ENCODE results near the gene TMPRSS9.
"Not testable (repeated sequence)": the region's sequence is repeated elsewhere in the genome, so short reads cannot be mapped to it uniquely, and the experiment has no call there.

The TMPRSS9 gene

DNA sequence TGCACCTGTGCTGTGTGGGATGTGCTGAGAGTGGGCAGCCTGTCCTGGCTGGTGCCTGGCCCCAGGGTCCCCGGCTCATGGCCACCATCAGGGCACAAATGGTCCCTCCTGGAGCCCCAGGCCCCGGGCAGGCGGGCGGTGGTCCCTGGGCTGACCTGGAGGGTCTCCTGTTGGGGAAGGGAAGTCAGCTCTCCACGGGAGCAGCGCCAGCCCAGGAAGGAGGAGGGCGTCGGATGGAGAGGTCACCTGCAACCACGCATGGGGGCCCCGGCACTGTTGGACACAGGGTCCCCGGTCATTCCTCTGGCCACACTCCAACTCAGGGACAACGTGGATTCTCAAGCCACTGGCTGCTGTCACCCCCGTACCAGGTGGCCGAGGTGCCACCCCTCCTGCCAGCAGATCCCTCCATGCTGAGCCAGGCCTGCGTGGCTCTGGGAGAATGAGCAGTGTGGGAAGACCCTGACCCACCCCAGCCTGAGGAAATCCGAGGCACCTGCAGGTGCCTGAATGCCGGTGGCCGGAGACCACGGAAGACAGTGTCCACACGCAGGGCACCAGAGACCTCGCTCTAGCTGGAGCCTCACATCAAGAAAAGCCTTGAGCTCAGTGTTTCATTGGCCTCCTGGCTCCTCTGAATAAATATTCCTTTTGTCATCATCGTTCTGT lies 83.2 kb downstream of the TMPRSS9 start:
- DNase-seq = no peak

DNA sequence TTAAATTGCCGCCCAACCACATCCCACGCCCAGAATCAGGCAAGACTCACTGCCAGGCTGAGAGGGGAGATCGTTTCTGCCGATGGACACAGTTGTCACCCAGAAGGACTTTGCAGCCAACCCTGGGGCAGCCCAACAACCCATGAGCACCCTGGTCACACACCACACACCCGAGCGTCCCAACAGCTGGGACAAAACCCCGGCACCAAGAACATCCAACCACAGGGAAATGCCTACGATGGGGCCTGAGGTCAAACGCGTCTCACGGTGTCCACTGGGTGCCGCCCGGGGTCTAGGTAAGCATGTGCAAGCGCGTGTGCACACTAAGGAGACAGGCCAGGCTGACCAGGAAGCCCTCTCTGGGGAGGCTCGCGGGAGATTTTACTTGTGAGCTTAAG lies 83.7 kb downstream of the TMPRSS9 start:
- DNase-seq = no peak

DNA sequence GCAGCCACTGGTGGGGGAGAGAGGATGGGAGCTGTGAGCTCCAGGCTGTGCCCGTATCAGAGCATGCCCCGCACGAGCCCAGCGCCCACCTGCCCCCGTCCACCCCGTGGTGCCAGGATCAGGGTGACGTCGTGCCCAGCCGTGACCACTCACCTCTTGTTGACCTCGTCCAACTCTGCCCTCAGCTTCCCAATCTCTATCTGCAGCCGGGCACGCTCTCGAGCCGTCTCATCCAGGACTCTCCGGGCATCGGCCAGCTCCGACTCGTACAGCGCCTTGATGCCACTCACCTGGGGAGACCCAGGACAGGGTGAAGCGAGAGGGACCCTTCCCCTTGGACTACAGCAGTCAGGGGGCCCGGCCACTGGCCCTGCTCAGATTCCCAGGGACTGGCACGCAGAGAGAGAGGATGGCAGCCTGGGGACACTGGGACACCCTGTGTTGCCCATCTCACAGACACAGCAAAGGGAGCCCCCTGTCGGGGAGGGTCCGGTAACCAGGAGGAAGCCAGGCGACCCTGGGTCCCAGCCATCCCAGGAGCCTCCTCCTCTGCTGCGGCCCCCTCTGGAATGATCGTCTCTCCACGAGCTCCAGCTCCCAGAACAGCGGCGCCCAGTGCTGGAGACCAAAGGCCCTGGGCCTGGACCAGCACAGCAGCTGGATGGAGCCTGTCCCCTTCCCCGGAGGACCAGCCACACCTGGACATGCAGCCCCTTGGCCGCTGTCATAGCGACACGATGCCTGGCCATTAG lies 84.4 kb downstream of the TMPRSS9 start:
- no peak for DNase-seq

DNA sequence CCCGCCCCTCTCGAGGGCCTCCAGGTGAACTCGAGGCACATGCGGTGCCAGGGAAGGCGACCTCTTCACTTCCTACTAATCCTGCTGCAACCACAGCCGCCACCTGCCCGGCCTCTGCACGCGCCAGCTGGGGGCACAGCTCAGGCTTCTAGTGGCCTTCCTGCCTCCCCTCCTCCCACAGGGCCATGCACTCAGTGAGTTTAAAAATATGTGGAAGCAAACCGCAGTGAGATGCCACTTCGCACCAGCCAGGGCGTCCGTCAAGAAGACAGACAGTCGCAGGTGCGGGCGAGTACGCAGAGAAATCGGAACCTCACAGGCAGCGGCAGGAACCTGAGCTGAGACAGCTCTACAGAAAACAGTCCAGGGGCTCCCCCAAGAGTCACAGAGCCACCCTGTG lies 86.3 kb downstream of the TMPRSS9 start:
- DNase-seq = no peak

GRCh38 chr19:2449019-2449418 lies 89.0 kb downstream of the TMPRSS9 start:
- no peak for DNase-seq

- DNase-seq = no peak
These were observed 91.1 kb downstream of the TMPRSS9 start for GRCh38 chr19:2451138-2451537.

GRCh38 chr19:2451741-2452140 lies 91.7 kb downstream of the TMPRSS9 start:
- DNase-seq = no peak

DNA sequence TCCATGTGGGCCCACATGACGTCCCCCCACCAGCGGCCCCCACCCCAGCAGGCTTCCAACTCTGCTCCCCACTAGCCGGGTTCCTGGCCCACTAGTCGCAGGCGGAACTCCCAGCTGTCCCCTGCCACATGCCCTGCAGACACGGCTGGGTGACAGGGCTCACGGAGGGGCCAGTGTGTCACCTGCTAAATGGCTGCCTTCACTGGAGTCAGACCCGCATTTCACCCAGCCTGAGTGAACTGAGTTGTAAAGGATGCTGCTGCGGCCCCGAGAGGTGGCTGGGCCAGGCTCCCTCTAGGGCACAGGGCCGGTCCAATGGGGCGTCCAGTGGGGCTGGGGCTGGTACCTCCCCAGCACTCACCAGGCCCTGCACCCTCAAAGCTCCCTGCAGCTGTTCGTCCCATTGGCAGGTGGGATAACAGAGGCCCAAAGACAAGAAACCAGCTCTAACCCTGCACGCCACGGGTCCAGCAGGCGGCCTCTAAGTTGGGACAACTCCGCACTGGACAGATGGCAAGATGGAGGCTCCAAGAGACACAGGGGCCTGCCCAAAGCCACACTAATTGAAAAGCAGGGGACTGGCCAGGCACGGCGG lies 93.5 kb downstream of the TMPRSS9 start:
- no peak for DNase-seq

DNA sequence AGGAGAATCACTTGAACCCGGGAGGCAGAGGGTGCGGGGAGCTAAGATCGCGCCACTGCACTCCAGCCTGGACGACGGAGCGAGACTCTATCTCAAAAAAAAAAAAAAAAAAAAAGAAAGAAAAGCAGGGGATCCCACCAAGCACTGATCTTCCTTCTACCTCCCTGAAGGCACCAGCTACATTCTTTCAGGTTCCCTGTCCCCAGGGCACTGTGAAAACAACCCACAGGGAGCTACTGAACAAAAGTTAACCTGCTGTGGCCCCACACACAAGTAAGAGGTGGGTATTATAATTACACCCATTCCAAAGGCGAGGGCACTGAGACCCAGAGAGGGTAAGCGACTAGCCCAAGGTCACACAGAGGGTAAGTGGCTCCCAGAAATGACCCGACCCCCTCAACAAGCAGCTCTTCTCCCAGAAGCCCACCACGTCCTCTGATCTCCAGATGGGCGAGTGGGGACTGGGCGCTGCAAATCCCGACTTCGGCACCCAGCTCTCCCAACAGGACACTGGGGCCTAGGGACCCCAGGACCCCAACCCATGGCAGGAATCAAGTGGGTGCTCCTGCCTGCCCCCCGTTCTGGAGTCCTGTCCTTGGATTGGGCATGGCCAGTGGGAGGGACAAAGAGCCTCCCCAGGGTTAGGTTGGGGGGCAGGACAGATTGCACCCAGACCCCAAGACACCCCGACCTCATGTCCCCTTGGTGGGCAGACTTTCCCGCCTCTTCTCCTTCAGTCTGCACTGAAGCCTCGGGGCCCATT lies 94.3 kb downstream of the TMPRSS9 start:
- DNase-seq = no peak

GRCh38 chr19:2454962-2455850 lies 95.1 kb downstream of the TMPRSS9 start:
- no peak for DNase-seq

- no peak for DNase-seq
These were observed 95.9 kb downstream of the TMPRSS9 start for GRCh38 chr19:2455851-2456570.

- DNase-seq = no peak
These were observed 97.5 kb downstream of the TMPRSS9 start for GRCh38 chr19:2457394-2458037.

DNA sequence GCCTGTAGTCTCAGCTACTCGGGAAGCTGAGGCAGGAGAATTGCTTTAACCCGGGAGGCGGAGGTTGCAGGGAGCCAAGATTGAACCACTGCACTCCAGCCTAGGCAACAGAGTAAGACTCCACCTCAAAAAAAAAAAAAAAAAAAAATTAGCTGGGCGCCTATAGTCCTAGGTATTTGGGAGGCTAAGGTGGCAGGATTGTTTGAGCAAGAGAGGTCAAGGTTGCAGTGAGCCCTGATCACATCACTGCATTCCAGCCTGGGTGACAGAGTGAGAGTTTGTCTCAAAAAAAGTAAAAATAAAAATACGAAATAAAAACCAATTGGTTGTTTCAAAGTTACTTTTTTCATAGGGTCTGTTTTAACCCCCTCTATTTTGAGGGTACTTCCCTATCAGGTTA lies 98.0 kb downstream of the TMPRSS9 start:
- no peak for DNase-seq

GRCh38 chr19:2458776-2459175 lies 98.7 kb downstream of the TMPRSS9 start:
- not testable (repeated sequence) for DNase-seq

DNA sequence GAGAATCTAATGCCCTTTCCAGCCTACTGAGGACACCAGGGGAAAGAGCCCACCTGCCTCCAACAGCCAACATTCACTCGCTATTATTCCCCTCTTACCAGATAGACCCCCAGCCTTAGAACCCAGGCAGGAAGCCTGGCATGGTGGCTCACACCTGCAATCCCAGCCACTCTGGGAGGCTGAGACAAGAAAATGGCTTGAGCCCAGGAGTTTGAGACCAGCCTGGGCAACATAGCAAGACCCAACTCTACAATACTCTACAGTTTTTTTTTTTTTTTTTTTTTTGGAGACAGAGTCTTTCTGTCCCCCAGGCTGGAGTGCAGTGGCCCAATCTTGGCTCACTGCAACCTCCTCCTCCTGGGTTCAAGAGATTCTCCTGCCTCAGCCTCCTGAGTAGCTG lies 100.2 kb downstream of the TMPRSS9 start:
- DNase-seq = no peak

DNA sequence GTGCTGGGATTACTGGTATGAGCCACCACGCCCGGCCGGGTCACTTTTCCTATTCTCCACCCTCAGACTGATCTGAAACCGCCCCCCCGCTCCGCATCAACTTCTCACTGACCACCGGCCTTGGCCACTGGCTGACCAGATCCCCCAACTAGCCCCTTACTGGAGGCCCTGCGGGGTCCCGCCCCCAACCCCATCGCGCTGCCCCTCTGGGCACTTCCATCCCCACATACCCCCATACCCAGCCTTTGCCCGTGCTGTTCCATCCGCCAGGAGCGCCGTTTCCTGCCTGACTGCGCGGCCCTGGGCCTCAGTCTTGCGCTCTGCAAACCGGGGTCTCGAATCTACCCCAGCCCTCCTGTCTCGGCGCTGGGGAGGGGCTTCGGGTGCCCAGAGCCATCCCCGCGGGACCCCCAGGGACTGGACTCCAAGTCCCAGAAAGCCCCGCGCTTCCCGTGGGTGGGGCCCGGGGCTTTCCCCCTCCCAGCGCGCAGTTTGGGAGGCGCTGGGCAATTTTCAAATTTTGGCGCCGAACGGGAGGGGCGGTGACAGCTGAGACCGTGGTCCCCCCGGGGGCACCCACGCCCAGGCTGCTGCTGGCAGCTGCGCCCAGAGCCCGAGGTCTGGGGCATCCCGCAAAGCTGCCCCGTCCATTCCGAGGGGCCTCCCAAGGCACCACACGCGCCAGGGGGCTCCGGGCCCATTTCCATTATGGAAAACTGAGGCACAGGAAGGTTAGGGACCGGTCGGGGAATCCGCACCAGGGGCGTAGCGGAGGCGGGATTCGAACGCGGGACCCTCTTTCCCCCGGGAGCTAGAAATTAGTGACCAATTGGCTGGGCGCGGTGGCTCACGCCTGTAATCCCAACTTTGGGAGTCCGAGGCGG lies 101.9 kb downstream of the TMPRSS9 start:
- no peak for DNase-seq

GRCh38 chr19:2462635-2463421 lies 102.8 kb downstream of the TMPRSS9 start:
- DNase-seq = no peak

GRCh38 chr19:2463694-2464093 lies 103.6 kb downstream of the TMPRSS9 start:
- not testable (repeated sequence) for DNase-seq

DNA sequence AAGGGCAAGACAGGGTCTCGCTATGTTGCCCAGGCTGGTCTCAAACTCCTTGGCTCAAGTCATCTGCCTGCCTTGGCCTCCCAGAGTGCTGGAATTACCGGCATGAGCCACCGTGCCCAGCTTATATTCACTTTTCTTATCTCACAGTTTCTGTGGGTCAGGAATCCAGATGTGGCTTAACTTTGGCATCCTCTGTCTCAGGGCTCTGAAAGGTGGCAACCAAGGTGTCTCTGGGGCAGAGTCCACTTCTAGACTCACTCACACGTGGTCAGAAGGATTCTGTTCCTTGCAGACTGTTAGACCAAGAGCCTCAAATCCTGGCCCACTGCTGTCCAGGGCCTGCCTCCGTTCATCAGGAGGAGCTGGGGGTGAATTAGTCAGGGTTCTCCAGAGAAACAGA lies 104.3 kb downstream of the TMPRSS9 start:
- no peak for DNase-seq

Measured in SIG-M5 (cell line).